Neutrophil (primary cell): ENCODE data around the gene PLCB4.
A peak's percentile ranks its signal among the peaks of the same experiment; 100 is the strongest.

Experiments used
- H3K27ac ChIP-seq: fragments of 200-600 bp; sonication (generic); 2 replicates; pipeline ENCODE4 v1.5.1; 2016; ENCODE audit warnings: mild to moderate bottlenecking, moderate library complexity
- H3K27me3 ChIP-seq: fragments of 200-600 bp; sonication (generic); 2 replicates; pipeline ENCODE4 v1.6.0; 2016; ENCODE audit warnings: mild to moderate bottlenecking
- H3K36me3 ChIP-seq: fragments of 200-600 bp; sonication (generic); 2 replicates; pipeline ENCODE4 v1.5.1; 2017
- H3K4me1 ChIP-seq, 2 experiments: fragments of 200-600 bp in 1 of 2; sonication (generic) in 1 of 2; 1 replicate in 1 of 2; 2 replicates in 1 of 2; pipeline versions ENCODE4 v1.5.1 to v1.6.1; 2013 to 2016; ENCODE audit warnings: low read depth in 1 of 2, low read length in 1 of 2, mild to moderate bottlenecking in 1 of 2, moderate library complexity in 1 of 2; ENCODE audit not compliant: control insufficient read depth in 1 of 2, insufficient read depth in 1 of 2
- H3K4me3 ChIP-seq, 2 experiments: fragments of 200-600 bp in 1 of 2; sonication (generic) in 1 of 2; 1 replicate in 1 of 2; 2 replicates in 1 of 2; pipeline ENCODE4 v1.5.1; 2013 to 2016; ENCODE audit warnings: low read depth in 1 of 2, low read length in 1 of 2, mild to moderate bottlenecking in 1 of 2, moderate library complexity in 1 of 2
- H3K9me3 ChIP-seq: fragments of 200-600 bp; sonication (generic); 2 replicates; pipeline ENCODE4 v1.5.1; 2016
- TF ChIP-seq, protein P1 (sequence below): fragments of 200-600 bp; sonication (generic); IDR thresholded peaks from 2 replicates; pipeline ENCODE4 v1.5.1; 2016; ENCODE audit warnings: antibody characterized with exemption

PLCB4 gene

GRCh38 chr20:9403448-9403847, 334.6 kb downstream of the PLCB4 start:
- Histone ChIP-seq H3K36me3 (no peaks in the 10 kb centered on the region), H3K4me3 (no peak overlapping the region), H3K27ac (no peak overlapping the region), H3K4me1 (no peaks in the 10 kb centered on the region), H3K9me3 (no peaks in the 10 kb centered on the region), H3K27me3 (no peaks in the 10 kb centered on the region)
- TF ChIP-seq, protein P1, sequence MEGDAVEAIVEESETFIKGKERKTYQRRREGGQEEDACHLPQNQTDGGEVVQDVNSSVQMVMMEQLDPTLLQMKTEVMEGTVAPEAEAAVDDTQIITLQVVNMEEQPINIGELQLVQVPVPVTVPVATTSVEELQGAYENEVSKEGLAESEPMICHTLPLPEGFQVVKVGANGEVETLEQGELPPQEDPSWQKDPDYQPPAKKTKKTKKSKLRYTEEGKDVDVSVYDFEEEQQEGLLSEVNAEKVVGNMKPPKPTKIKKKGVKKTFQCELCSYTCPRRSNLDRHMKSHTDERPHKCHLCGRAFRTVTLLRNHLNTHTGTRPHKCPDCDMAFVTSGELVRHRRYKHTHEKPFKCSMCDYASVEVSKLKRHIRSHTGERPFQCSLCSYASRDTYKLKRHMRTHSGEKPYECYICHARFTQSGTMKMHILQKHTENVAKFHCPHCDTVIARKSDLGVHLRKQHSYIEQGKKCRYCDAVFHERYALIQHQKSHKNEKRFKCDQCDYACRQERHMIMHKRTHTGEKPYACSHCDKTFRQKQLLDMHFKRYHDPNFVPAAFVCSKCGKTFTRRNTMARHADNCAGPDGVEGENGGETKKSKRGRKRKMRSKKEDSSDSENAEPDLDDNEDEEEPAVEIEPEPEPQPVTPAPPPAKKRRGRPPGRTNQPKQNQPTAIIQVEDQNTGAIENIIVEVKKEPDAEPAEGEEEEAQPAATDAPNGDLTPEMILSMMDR = no peak

GRCh38 chr20:9407805-9408421, 339.0 kb downstream of the PLCB4 start:
- Histone ChIP-seq H3K4me1 (no peaks in the 10 kb centered on the region), H3K9me3 (no peaks in the 10 kb centered on the region), H3K36me3 (no peaks in the 10 kb centered on the region), H3K27me3 (no peaks in the 10 kb centered on the region), H3K4me3 (no peak overlapping the region), H3K27ac (no peak overlapping the region)
- TF ChIP-seq, protein P1 = peak; percentile 67

GRCh38 chr20:9408422-9409300, 339.8 kb downstream of the PLCB4 start:
- Histone ChIP-seq H3K27ac (no peak overlapping the region), H3K4me1 (no peaks in the 10 kb centered on the region), H3K27me3 (no peaks in the 10 kb centered on the region), H3K4me3 (no peak overlapping the region), H3K36me3 (no peaks in the 10 kb centered on the region), H3K9me3 (no peaks in the 10 kb centered on the region)
- TF ChIP-seq, protein P1 = no peak

- Histone ChIP-seq H3K9me3 (no peaks in the 10 kb centered on the region), H3K27me3 (no peaks in the 10 kb centered on the region), H3K27ac (no peak overlapping the region), H3K4me3 (no peak overlapping the region), H3K4me1 (no peaks in the 10 kb centered on the region), H3K36me3 (no peaks in the 10 kb centered on the region)
- TF ChIP-seq, protein P1 = no peak
Observed at GRCh38 chr20:9409352-9409751, 340.5 kb downstream of the PLCB4 start.

- H3K27ac ChIP-seq = no peak overlapping the region
- H3K4me1 ChIP-seq = no peaks in the 10 kb centered on the region
- no peaks in the 10 kb centered on the region for H3K36me3 ChIP-seq
- H3K4me3 ChIP-seq = no peak overlapping the region
- H3K27me3 ChIP-seq = no peaks in the 10 kb centered on the region
- TF ChIP-seq, protein P1 = no peak
- H3K9me3 ChIP-seq = no peaks in the 10 kb centered on the region
Observed at GRCh38 chr20:9409981-9410380, 341.1 kb downstream of the PLCB4 start.
